ENCODE results near the gene DNAAF5. TPM values are rescaled to one million over a fixed set of nuclear protein-coding genes. Genes with fewer than 3 reads are reported as not detected.

DNAAF5 gene
- total RNA-seq, 2 donors from 2014 or later = 19.5 to 53.4 TPM

DNA sequence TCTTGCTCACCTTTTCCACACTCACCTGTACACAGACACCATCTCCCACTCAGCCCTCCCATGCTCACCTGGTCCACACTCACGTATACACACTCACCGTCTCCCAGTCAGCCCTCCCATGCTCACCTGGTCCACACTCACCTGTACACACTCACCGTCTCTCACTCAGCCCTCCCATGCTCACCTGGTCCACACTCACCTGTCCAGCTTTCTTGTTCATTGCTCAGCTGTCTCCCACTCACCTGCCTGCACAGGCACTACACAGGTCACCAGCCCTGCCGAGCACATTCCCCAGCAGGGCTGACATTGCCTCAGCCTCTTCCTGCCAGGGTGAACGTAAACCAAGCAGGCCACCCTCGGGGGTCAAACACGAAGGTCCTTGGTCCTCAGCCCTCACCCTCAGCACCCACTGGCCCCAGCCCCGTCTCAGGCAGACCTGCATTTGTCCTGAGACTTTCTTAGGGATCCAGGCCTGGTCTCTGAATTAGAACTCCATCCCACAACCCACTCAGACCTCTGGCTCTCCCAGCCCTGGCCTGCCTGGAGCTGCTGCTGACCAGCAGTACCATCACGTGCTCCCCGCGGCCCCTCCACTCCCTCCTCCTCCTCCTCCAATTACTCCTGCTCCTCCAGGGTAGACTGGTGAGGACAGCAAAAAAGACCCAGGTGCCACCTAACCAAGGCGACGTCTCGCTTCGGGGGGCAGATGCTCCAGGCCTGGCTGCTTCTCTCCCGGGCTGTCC is 12.8 kb upstream of the DNAAF5 start:
- Mint-ChIP-seq H3K9me3 (no peaks in the 10 kb centered on the region), H3K27me3 (peaks cover 9 to 17% of the 10 kb centered on the region in 2 donors), H3K27ac (no peak overlapping the region), H3K4me1 (ENCODE audit: low read depth in 2 of 2) (peaks cover 7 to 11% of the 10 kb centered on the region in 2 donors), H3K4me3 (peak overlapping the region; percentile 63), H3K36me3 (peaks cover 5% of the 10 kb centered on the region)
- DNase-seq (ENCODE audit: low spot score) (no peak), ATAC-seq (no peak)

DNA sequence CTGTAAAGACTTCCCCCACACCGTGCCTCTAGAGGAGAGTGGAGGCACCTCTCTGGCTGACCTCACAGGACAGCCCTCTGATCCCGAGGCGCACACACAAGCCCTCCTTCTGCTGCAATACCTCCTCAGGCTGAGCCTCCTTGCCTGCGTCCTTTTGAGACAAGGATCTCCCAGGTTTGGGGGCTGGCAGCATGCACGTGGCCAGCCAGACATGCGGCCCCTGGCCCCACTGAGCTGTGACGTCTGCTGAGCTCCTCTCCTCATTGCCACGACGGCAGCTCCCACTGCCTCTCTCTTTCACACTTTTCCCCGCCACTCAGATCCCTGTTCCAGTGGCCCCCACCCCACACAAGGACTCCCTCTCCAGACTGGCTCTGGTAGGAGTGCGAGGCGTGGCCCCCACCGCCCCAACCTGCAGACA is 12.2 kb upstream of the DNAAF5 start:
- Mint-ChIP-seq H3K4me3 (no peak overlapping the region), H3K36me3 (peaks cover 5% of the 10 kb centered on the region), H3K4me1 (ENCODE audit: low read depth in 2 of 2) (peaks cover 7 to 11% of the 10 kb centered on the region in 2 donors), H3K27me3 (peaks cover 9 to 17% of the 10 kb centered on the region in 2 donors), H3K27ac (no peak overlapping the region), H3K9me3 (no peaks in the 10 kb centered on the region)
- ATAC-seq = no peak
- DNase-seq (ENCODE audit: low spot score) = no peak

DNA sequence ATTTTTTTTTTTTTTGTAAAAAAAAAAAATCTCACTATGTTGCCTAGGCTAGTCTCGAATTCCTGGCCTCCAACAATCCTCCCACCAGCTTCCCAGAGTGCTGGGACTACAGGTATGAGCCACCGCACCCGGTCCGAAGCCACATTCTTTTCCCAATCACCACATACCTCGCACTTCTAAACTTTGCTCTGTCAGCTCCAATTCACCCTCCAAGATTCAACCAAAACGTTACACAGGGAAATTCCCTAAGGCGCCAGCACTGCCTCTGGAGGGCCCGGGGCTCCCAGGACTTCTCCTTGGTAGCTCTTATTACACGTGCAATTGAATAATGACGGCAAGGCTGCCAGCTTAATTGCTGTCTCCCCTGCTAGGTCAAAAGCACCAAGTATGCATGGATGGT is 10.3 kb upstream of the DNAAF5 start:
- Mint-ChIP-seq H3K4me3 (no peak overlapping the region), H3K9me3 (no peaks in the 10 kb centered on the region), H3K4me1 (ENCODE audit: low read depth in 2 of 2) (peaks cover 7 to 8% of the 10 kb centered on the region in 2 donors), H3K36me3 (peaks cover 5% of the 10 kb centered on the region), H3K27me3 (peaks cover 9 to 12% of the 10 kb centered on the region in 2 donors), H3K27ac (no peak overlapping the region)
- ATAC-seq (no peak), DNase-seq (ENCODE audit: low spot score) (no peak)

GRCh38 chr7:716636-717035 is 9.9 kb upstream of the DNAAF5 start:
- Mint-ChIP-seq H3K27me3 (peaks cover 9 to 11% of the 10 kb centered on the region in 2 donors), H3K9me3 (no peaks in the 10 kb centered on the region), H3K27ac (no peak overlapping the region), H3K4me3 (no peak overlapping the region), H3K4me1 (ENCODE audit: low read depth in 2 of 2) (peaks cover 7 to 8% of the 10 kb centered on the region in 2 donors), H3K36me3 (peaks cover 6% of the 10 kb centered on the region)
- ATAC-seq = no peak
- DNase-seq (ENCODE audit: low spot score) = no peak

DNA sequence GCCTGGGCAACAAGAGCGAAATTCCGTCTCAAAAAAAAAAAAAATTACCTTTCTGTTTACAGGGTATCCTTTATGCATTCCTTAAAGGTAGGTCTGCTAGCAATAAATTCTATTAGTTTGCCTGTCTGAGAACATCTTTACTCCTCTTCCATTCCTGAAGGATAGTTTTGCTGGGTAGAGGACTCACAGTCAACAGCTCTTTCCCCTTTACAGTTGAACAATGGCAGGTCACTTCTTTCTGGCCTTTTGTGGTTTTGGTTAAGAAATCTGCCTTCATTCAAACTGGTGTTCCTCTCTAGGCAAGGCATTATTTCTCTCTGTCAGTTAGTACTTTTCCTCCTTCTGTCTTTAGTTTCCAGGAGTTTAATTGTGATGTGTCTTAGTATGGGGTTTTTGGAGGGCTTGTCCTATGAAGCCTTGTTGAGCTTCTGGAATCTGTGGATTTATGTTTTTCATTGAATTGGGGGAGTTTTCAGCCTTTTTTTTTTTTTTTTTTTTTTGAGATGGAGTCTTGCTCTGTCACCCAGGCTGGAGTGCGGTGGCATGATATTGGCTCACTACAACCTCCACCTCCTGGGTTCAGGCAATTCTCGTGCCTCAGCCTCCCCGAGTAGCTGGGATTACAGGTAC is 4.8 kb upstream of the DNAAF5 start:
- Mint-ChIP-seq H3K36me3 (peaks cover 27% of the 10 kb centered on the region), H3K27me3 (no peaks in the 10 kb centered on the region), H3K27ac (no peak overlapping the region), H3K9me3 (no peaks in the 10 kb centered on the region), H3K4me1 (ENCODE audit: low read depth in 2 of 2) (peaks cover 11 to 15% of the 10 kb centered on the region in 2 donors), H3K4me3 (no peak overlapping the region)
- DNase-seq (ENCODE audit: low spot score) (no peak), ATAC-seq (no peak)

DNA sequence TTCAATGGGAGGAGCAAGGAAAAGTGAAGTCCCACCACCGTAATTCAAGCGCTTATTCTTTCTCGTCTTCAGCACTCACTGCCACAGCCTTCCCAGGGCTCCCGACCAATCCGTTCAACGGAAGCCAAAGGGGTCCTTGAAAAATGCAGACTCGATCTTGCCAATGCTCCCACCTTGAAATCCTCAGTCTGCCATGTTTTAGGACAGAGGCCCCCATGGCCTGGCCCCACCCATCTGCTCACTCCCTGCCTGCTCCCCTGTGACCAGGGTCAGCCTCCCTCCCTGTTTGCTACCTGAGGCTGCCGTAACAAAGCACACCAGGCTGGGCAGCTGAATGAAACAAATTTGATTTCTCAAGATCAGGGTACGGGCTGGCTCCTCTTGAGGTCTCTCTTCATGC is 3.0 kb upstream of the DNAAF5 start:
- Mint-ChIP-seq H3K36me3 (peaks cover 27% of the 10 kb centered on the region), H3K9me3 (no peaks in the 10 kb centered on the region)
- DNase-seq (ENCODE audit: low spot score) = no peak

DNA sequence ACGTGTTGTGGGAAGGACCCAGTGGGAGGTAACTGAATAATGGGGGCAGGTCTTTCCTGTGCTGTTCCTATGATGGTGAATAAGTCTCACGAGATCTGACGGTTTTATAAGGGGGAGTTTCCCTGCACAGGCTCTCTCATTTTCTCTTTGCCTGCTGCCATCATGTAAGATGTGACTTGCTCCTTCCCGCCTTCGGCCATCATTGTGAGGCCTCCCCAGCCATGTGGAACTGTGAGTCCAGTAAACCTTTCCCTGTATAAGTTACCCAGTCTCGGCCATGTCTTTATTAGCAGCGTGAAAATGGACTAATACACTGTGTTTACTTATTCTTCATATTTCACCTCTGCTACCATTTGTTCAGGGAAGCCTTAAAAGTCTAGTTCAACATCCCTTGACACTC is 2.2 kb upstream of the DNAAF5 start:
- no peak overlapping the region for H3K27ac Mint-ChIP-seq

More for the DNA sequence above, 3.0 kb upstream of the DNAAF5 start:
- no peak for ATAC-seq
- Mint-ChIP-seq H3K27ac (no peak overlapping the region), H3K4me1 (ENCODE audit: low read depth in 2 of 2) (peaks cover 20 to 24% of the 10 kb centered on the region in 2 donors), H3K4me3 (no peak overlapping the region), H3K27me3 (no peaks in the 10 kb centered on the region)

DNA sequence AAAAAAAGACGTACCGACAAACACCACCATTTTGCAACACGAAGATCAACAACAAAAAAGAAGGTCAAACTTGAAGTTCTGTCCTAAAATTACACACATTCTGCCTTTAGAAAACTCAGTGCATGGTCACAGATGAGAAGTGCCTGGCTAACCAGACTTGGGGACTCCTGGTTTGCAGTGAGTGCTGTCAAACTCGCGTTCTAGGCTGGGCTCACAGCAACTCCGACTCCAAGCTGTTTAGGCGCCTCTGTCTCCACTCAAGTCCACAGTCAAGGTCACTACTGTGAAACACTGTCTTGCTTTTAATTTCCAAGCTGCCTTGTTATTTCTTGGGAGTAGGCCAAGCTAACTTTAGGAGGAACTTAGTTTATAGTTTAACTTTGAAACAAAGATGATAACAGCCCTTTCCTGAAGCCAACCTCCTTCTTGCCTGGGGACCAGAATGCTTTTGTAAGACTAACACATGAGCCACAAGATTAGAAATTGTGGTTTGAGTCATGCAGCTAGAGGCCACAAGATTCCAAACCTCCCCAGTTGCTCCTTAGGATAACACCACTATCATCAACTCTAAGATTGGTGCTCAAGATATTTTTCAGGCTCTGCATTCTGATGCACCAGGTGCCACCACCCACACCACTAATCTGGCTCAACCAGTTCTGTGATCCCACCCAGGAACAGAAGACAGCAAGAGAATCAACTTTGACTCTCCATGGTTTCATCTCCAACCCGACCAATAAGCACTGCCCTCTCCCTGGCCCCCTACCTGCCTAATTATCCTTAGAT is 1.1 kb upstream of the DNAAF5 start:
- Mint-ChIP-seq H3K4me3 (peak overlapping the region; percentile 71), H3K27me3 (no peaks in the 10 kb centered on the region), H3K9me3 (no peaks in the 10 kb centered on the region), H3K4me1 (ENCODE audit: low read depth in 2 of 2) (peaks cover 20 to 28% of the 10 kb centered on the region in 2 donors), H3K36me3 (peaks cover 27% of the 10 kb centered on the region), H3K27ac (peak overlapping the region; percentile 23 to 42)
- ATAC-seq (no peak), DNase-seq (ENCODE audit: low spot score) (no peak)

More for the DNA sequence above, 2.2 kb upstream of the DNAAF5 start:
- Mint-ChIP-seq H3K4me3 (no peak overlapping the region), H3K27me3 (no peaks in the 10 kb centered on the region), H3K36me3 (peaks cover 27% of the 10 kb centered on the region), H3K4me1 (ENCODE audit: low read depth in 2 of 2) (peaks cover 20 to 25% of the 10 kb centered on the region in 2 donors), H3K9me3 (no peaks in the 10 kb centered on the region)
- DNase-seq (ENCODE audit: low spot score) = no peak
- no peak for ATAC-seq

DNA sequence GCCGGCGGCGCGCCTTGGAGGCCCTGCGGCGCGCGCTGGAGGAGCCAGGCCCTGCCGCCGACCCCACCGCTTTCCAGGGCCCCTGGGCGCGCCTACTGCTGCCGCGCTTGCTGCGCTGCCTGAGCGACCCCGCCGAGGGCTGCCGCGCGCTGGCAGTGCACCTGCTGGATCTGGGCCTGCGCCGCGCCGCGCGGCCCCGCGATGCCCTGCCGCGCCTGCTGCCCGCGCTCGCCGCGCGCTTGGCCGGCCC is 280 bp downstream of the DNAAF5 start:
- Mint-ChIP-seq H3K9me3 (no peaks in the 10 kb centered on the region), H3K27me3 (no peaks in the 10 kb centered on the region), H3K36me3 (peaks cover 24% of the 10 kb centered on the region), H3K27ac (no peak overlapping the region), H3K4me3 (peak overlapping the region; percentile 71), H3K4me1 (ENCODE audit: low read depth in 2 of 2) (peaks cover 20 to 28% of the 10 kb centered on the region in 2 donors)
- ATAC-seq = no peak
- DNase-seq (ENCODE audit: low spot score) = no peak

GRCh38 chr7:727104-727805 is 756 bp downstream of the DNAAF5 start, which contains the start of gene PRKAR1B:
Gene PRKAR1B (minus strand): TSS chr7:727281. CDS start chr7:711505, 15,776 bp downstream.
- Mint-ChIP-seq H3K27ac (peak within 1 kb of the TSS; percentile 42 to 57), H3K4me1 (ENCODE audit: low read depth in 2 of 2) (peaks cover 20 to 28% of the 10 kb centered on the region in 2 donors), H3K36me3 (peaks cover 22% of the 10 kb centered on the region), H3K9me3 (no peaks in the 10 kb centered on the region), H3K27me3 (no peaks in the 10 kb centered on the region), H3K4me3 (peak within 1 kb of the TSS; percentile 90)
- ATAC-seq = peak; percentile 45 to 65
- no peak for DNase-seq (ENCODE audit: low spot score)

GRCh38 chr7:727806-728460 is 1.4 kb downstream of the DNAAF5 start:
- H3K4me3 Mint-ChIP-seq = peak overlapping the region; percentile 90

DNA sequence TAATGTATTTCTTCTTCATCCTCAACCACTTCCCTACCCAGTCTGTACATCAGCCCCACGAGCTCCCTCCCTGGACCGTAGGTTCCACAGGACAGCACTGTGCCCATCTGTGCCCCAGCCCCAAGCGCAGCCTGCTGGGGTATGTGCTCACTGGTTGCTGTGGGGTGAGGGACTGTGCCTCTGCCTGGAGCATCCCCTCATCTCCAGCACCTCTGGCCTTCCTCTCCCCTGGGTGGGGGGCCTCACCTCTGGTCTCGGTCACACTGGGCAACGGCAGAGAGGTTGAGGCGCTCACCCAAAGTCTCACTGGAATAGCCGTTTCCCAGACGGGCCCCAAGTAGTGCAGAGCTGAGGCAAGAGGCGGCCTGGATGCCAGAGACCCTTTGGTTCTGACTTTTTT is 2.1 kb downstream of the DNAAF5 start:
- H3K36me3 Mint-ChIP-seq = peaks cover 16% of the 10 kb centered on the region
- DNase-seq (ENCODE audit: low spot score) (no peak), ATAC-seq (no peak)
- no peaks in the 10 kb centered on the region for H3K27me3 Mint-ChIP-seq
- peak overlapping the region; percentile 90 for H3K4me3 Mint-ChIP-seq
- H3K4me1 Mint-ChIP-seq (ENCODE audit: low read depth in 2 of 2) = peaks cover 20 to 28% of the 10 kb centered on the region in 2 donors
- no peaks in the 10 kb centered on the region for H3K9me3 Mint-ChIP-seq
- no peak overlapping the region for H3K27ac Mint-ChIP-seq

More at GRCh38 chr7:727806-728460, 1.4 kb downstream of the DNAAF5 start:
- ATAC-seq (no peak), DNase-seq (ENCODE audit: low spot score) (no peak)
- Mint-ChIP-seq H3K4me1 (ENCODE audit: low read depth in 2 of 2) (peaks cover 20 to 28% of the 10 kb centered on the region in 2 donors), H3K27me3 (no peaks in the 10 kb centered on the region), H3K27ac (peak overlapping the region in 1 of 2 donors; percentile 57), H3K9me3 (no peaks in the 10 kb centered on the region), H3K36me3 (peaks cover 19% of the 10 kb centered on the region)
